Measurements from ENCODE around the gene MLYCD.

DNA sequence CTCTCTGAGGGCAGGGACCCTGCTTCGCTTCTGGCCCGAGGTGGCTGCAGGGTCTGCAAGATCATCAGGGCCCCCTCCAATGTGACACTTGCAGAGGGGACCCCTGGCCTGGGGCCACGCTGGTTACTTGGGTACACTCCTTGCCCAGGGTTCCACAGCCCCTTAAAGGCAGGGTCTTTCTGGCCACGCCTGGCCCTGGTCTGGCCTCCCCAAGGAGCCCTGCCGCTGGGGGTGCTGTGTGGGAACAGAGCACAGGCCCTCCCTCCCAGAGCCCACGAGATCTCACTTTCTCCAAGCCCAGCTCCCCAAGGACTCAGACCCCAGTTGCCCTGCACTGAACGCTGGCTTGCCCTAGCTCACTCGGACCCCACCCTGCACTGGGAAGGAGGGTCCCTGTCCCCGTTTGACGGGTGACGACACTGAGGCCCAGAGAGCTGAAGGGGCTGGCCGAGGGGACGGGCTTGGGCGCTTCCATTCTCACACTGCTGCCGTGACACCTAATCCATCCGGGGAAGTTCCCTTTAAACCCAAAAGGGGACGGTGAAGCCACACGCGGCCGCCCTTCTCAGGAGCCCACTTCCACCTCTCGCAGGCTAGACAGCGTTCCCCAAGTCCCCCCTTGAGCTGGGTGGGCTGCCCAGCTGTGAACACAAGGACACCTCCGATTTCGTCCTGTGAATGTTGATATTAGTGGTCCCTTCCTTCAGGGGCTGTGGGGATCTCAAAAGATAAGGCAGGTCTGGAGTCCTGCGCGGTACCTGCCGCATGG lies 27.2 kb downstream of the MLYCD start:
- TF ChIP-seq POLR2A (IDR thresholded peaks at IDR 0.05; ENCODE audit: low read depth) (no peak), POLR2AphosphoS5 (IDR thresholded peaks at IDR 0.05) (no peak), EP300 (IDR thresholded peaks at IDR 0.05) (no peak)
- TF ChIP-seq, protein P1, sequence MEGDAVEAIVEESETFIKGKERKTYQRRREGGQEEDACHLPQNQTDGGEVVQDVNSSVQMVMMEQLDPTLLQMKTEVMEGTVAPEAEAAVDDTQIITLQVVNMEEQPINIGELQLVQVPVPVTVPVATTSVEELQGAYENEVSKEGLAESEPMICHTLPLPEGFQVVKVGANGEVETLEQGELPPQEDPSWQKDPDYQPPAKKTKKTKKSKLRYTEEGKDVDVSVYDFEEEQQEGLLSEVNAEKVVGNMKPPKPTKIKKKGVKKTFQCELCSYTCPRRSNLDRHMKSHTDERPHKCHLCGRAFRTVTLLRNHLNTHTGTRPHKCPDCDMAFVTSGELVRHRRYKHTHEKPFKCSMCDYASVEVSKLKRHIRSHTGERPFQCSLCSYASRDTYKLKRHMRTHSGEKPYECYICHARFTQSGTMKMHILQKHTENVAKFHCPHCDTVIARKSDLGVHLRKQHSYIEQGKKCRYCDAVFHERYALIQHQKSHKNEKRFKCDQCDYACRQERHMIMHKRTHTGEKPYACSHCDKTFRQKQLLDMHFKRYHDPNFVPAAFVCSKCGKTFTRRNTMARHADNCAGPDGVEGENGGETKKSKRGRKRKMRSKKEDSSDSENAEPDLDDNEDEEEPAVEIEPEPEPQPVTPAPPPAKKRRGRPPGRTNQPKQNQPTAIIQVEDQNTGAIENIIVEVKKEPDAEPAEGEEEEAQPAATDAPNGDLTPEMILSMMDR (IDR thresholded peaks at IDR 0.05): no peak

Measured in esophagus muscularis mucosa (tissue), 4 donors.